Islet of Langerhans (tissue), 1 donor: Measurements from ENCODE around the gene CCDC93.
A peak's percentile ranks its signal among the peaks of the same experiment; 100 is the strongest.
"Not testable (repeated sequence)": the region's sequence is repeated elsewhere in the genome, so short reads cannot be mapped to it uniquely, and the experiment has no call there.

ENCODE experiments used
- FAIRE-seq: peaks from one replicate; lab custom pipeline; 2011; peaks lifted over from hg19 to GRCh38; lab: Jason Lieb, UNC

The CCDC93 gene

GRCh38 chr2:118045286-118045685 lies 31.4 kb upstream of the CCDC93 start:
- FAIRE-seq = no peak

GRCh38 chr2:118044854-118045253 lies 31.0 kb upstream of the CCDC93 start:
- no peak for FAIRE-seq

DNA sequence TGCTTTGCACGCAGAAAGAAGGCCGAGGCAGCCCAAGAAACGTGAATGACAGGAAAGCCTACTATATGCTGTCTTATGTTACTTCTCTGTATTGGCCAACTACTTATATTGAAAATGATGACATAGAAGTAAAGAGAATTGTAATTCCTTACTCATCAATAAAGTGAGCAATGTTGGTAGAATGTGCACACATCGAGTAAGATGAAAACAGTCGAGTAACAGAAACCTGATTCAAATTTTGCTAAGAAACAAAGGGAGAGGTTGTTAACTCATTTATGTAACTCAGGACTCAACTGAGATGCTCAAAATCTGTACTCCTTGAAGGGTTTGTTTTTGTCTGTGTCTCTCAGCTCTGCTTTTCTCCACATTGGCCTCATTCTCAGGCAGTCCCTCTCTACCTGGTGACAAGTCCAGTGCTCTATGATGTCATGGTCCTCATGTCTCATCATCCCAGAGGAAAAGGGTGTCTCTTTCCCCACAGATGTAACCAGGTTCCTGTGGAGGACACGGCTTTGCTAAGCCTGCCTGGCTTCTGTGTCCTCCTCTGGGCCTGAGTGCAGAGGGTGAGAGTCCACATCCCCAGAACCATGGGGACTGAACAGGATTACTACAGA lies 30.3 kb upstream of the CCDC93 start:
- no peak for FAIRE-seq

- FAIRE-seq = no peak
Measured at GRCh38 chr2:118040891-118041290, 27.0 kb upstream of the CCDC93 start.

- peak; percentile 81 for FAIRE-seq
Measured at GRCh38 chr2:118032169-118033013, 18.5 kb upstream of the CCDC93 start.

DNA sequence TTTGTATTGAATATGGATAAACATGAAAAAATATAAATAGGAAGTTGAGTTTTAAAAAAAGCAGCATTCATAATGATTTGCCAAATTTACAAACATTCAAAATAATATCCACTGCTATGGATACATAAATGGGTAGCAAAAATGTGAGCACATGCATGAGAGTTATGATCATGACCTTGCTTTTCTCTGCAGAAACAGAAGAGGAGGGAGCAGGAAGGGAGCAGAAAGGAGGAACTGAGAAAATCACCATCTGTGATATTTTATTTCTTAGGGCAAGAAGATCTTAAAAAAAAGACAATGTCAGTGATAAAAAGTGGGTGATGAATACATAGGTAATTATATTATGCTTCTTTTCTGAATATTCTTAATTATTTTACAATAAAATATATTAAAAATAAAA lies 17.7 kb upstream of the CCDC93 start:
- no peak for FAIRE-seq

- FAIRE-seq = no peak
Measured at GRCh38 chr2:118029025-118029424, 15.2 kb upstream of the CCDC93 start.

DNA sequence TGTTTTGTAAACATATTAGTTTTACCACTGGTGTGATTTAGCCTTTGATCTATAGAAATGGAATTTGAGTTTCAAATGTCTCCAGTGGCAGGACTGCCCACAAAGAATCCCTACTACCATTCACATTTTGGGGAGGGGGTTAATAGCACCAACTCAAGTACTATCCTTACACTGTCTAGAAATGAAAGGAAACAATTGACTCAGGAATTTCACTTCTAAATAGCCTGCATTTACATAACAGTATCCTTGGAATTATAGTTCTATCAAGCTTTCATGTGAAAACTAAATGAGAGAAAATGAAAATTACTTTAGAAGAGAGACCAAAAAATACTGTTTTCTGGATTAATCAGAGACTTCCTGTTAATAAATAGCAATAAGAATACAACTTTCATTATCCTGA lies 7.5 kb upstream of the CCDC93 start:
- no peak for FAIRE-seq

- FAIRE-seq = no peak
Measured at GRCh38 chr2:118019821-118020220, 6.0 kb upstream of the CCDC93 start.

- no peak for FAIRE-seq
Measured at GRCh38 chr2:118016911-118017310, 3.0 kb upstream of the CCDC93 start.

DNA sequence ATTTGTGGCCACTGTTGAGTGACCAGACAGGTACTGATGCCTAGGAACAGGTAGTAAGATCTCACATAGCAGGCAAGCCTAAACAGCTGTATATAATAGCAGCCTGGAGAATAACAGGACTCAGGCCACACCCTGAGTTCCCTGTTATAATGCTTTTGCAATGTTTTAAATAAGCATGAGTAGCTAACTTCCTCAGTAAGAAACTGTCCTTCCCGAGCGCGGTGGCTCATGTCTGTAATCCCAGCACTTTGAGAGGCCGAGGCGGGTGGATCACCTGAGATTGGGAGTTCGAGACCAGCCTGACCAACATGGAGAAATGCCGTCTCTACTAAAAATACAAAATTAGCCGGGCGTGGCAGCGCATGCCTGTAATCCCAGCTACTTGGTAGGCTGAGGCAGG lies 1.9 kb upstream of the CCDC93 start:
- FAIRE-seq = not testable (repeated sequence)

- no peak for FAIRE-seq
Measured at GRCh38 chr2:118014492-118014824, 588 bp upstream of the CCDC93 start.

GRCh38 chr2:118013221-118013723 lies 598 bp downstream of the CCDC93 start:
- no peak for FAIRE-seq

DNA sequence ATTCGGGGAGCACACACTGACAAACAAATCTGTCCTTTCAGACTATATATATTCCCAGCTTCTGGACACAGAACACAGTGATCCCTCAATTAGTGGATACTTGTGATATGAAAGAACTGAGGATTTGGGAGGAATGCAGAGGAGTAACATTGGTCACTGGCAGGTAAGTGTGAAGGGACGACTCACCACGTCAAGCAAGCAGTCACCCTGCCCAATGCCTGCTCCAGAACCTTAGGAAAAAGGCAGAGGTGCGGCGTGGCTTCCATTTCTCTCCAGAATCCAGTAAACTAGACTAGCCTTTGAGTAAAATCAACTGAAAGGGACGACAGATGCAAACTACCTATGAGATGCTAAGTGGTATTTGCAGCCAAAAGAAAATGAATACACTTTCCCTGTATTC lies 1.1 kb downstream of the CCDC93 start:
- no peak for FAIRE-seq

DNA sequence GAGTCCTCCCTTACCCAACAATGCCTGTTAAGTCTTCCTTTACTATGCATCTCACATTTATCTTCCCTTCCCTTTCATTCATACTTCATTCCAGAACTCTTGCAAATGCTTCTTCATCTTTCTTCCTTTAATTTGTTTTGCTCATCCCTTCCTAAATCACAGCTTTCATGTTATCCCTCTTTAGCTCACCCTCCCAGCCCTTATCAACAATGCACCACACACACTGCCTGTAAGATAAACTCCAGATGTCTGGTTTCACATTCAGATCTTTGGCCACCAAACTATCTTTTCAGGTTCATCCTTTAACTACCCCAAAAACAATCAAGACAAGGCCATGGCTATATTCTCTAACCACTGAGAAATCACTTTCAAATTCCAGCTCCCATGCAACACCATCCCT lies 3.4 kb downstream of the CCDC93 start:
- FAIRE-seq = no peak

- FAIRE-seq = no peak
Measured at GRCh38 chr2:118006861-118007260, 7.0 kb downstream of the CCDC93 start.

DNA sequence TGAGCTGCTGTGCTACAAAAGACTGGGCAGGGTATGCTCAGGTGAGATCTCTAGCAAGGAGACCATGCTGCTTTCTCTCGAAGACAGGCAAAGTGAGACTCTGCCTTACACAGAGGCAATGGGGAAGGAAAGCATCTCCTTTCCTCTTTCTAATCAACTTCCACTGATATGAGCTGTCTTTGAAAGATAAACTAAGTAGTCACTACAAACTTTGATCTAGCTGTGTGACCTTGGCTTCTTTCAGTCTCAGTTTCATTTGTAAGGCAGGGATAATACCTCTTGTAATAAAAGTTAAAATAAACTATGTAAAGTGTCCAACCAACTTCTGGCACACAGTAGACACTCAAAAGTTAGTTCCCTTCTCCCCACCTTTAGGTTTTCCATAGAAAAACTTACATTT lies 7.5 kb downstream of the CCDC93 start:
- FAIRE-seq = no peak

DNA sequence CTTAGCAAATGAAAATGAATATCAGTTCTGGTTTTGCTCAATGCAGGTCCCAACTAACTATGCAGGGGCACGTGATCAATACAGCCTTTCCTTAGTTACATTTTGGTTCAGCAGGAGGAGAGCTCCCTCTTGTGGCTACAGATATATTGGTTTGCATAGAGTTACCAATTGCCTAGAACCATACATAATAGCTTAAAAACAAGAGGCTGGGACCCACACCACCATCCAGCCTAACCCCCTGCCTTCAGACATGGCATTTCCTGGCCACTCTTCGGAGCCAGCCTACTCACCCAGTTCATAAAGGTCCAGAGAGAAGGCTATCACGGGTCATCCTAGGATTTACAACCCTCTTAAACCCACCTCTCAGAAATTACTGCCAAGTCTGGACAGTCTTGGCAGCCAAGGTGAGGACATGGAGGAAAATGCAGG lies 10.5 kb downstream of the CCDC93 start:
- peak; percentile 61 for FAIRE-seq

GRCh38 chr2:118000041-118000440 lies 13.8 kb downstream of the CCDC93 start:
- FAIRE-seq = no peak

DNA sequence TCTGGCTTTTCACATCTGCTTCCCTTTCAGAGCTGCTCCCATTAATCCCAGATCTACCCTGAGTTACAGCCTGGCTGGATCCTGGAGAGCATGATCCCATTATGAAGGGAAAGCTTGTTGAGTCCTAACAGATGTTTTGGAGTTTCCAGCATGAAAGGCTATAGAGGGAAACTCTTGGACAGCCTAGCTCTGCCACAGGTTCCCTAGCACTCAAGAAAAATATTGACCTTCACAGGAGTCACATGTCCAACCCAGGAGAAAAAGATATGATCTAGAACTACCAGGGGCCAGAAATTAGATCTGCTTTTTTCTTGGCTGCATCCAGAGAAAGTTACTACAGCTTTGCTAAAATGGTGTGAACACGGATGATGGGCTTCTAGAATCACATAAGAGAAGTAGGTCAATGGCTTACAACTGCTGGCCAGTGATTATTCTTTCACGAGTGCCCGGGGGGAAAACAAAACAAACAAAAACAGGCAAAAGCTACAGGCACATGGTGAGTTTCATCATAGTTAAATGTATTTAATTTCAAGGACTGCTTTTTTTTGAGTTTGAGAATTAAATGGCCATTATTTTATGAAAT lies 15.9 kb downstream of the CCDC93 start:
- no peak for FAIRE-seq

DNA sequence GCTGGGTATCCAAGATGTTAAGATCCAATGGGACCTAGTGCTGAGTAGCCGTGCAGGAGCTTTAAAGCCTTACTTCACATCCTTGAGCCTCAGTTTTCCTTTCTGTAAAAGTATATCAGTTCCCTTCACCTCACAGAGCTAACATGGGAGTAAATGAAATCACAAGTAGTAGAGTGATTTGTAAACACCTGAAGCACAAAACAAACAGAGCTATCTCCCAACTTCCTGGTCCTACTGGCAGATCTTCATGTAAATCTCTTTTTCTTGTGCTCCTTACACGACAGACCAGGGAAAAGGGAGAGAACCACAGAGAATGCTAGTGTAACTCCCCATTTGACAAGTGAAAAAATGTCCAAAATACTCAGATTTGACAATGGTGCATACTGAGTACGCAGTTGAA lies 17.3 kb downstream of the CCDC93 start:
- no peak for FAIRE-seq

- FAIRE-seq = no peak
Measured at GRCh38 chr2:117994729-117995128, 19.1 kb downstream of the CCDC93 start.

- no peak for FAIRE-seq
Measured at GRCh38 chr2:117989854-117990438, 23.9 kb downstream of the CCDC93 start.
